Stimulated activated CD4-positive, alpha-beta T cell treated with anti-CD3 and anti-CD28 coated beads, Interleukin-4, amount 100 ng/mL, for 4 hours (primary cell): ENCODE data around the gene BCAP29.
"Not testable (repeated sequence)": the region's sequence is repeated elsewhere in the genome, so short reads cannot be mapped to it uniquely, and the experiment has no call there.

Experiments
- DNase-seq, 2 experiments: peaks; one replicate each; pipeline ENCODE4 v3.0.0-alpha.2; 2020

Gene BCAP29

GRCh38 chr7:107579885-107580715 lies at the start of gene BCAP29:
Gene BCAP29, plus strand, starts transcription at chr7:107580246. Its CDS starts 527 bp downstream, at chr7:107580773.
- peak; percentile 61 to 71 for DNase-seq

- DNase-seq = no peak
Measured at GRCh38 chr7:107530751-107531150, 49.3 kb upstream of the BCAP29 start.

GRCh38 chr7:107534139-107534538 lies 45.9 kb upstream of the BCAP29 start:
- no peak for DNase-seq

GRCh38 chr7:107537228-107537627 lies 42.8 kb upstream of the BCAP29 start:
- DNase-seq = not testable (repeated sequence)

- DNase-seq = no peak
Measured at GRCh38 chr7:107538001-107538400, 42.0 kb upstream of the BCAP29 start.

GRCh38 chr7:107543338-107543993 lies 36.6 kb upstream of the BCAP29 start:
- no peak for DNase-seq

- DNase-seq = no peak
Measured at GRCh38 chr7:107544848-107545591, 35.0 kb upstream of the BCAP29 start.

GRCh38 chr7:107551936-107552335 lies 28.1 kb upstream of the BCAP29 start:
- DNase-seq = no peak

- no peak for DNase-seq
Measured at GRCh38 chr7:107555893-107556292, 24.2 kb upstream of the BCAP29 start.

- no peak for DNase-seq
Measured at GRCh38 chr7:107559864-107560263, 20.2 kb upstream of the BCAP29 start.

GRCh38 chr7:107560898-107561516 lies 19.0 kb upstream of the BCAP29 start:
- no peak for DNase-seq

- DNase-seq = no peak
Measured at GRCh38 chr7:107563081-107563774, 16.8 kb upstream of the BCAP29 start.

- DNase-seq = peak; percentile 80 to 82
Measured at GRCh38 chr7:107563775-107564552, 16.1 kb upstream of the BCAP29 start, which contains the start of the genes COG5 and DUS4L. Gene COG5, minus strand, starts transcription at chr7:107563920. Its CDS starts 24 bp downstream, at chr7:107563896. Gene DUS4L, plus strand, starts transcription at chr7:107563971. Its CDS starts 3,100 bp downstream, at chr7:107567071.

GRCh38 chr7:107564553-107565298 lies 15.3 kb upstream of the BCAP29 start:
- no peak for DNase-seq

- DNase-seq = no peak
Measured at GRCh38 chr7:107570298-107570697, 9.7 kb upstream of the BCAP29 start.

- no peak for DNase-seq
Measured at GRCh38 chr7:107573537-107573936, 6.5 kb upstream of the BCAP29 start.

- DNase-seq = no peak
Measured at GRCh38 chr7:107579554-107579884, 527 bp upstream of the BCAP29 start.

GRCh38 chr7:107580716-107581383 lies 804 bp downstream of the BCAP29 start:
- DNase-seq = no peak

- DNase-seq = no peak
Measured at GRCh38 chr7:107581387-107582013, 1.5 kb downstream of the BCAP29 start.

GRCh38 chr7:107582875-107583274 lies 2.8 kb downstream of the BCAP29 start:
- DNase-seq = no peak
